ENCODE data around the gene SP1. TPM values are rescaled to one million over a fixed set of nuclear protein-coding genes. Genes with fewer than 3 reads are reported as not detected.
"Not testable (repeated sequence)": the region's sequence is repeated elsewhere in the genome, so short reads cannot be mapped to it uniquely, and the experiment has no call there.

Gene SP1
- total RNA-seq, 4 donors from 2014 or later: 68.0 to 80.5 (median 74.0) TPM

- H3K4me1 ChIP-seq: peaks cover 0 to 8% (median 3%) of the 10 kb centered on the region in 3 donors
- TF ChIP-seq POLR2AphosphoS5 (IDR thresholded peaks at IDR 0.05) (no peak), POLR2A (IDR thresholded peaks at IDR 0.05) (no peak), CTCF (IDR thresholded peaks at IDR 0.05) (no peak), EP300 (IDR thresholded peaks at IDR 0.05) (no peak)
- no peaks in the 10 kb centered on the region for H3K9me3 ChIP-seq
- H3K27me3 ChIP-seq: no peaks in the 10 kb centered on the region
- H3K36me3 ChIP-seq: no peaks in the 10 kb centered on the region
- H3K27ac ChIP-seq: no peak overlapping the region
- ATAC-seq: peak; percentile 7
- 80 to 100% methylated on average over 1 to 5 of the region's 5 CpGs for WGBS, 2 donors (ENCODE audit: low coverage in 1 of 2)
- no peak overlapping the region for H3K4me3 ChIP-seq
Measured at GRCh38 chr12:53353257-53353655, 26.7 kb upstream of the SP1 start.

GRCh38 chr12:53355121-53355520, 24.9 kb upstream of the SP1 start:
- peaks cover 0 to 8% (median 3%) of the 10 kb centered on the region in 3 donors for H3K4me1 ChIP-seq
- no peak overlapping the region for H3K4me3 ChIP-seq
- no peaks in the 10 kb centered on the region for H3K27me3 ChIP-seq
- H3K27ac ChIP-seq: no peak overlapping the region
- WGBS, 2 donors (ENCODE audit: low coverage in 1 of 2): 58 to 59% methylated on average over 2 to 3 of the region's 3 CpGs
- no peak for ATAC-seq
- no peaks in the 10 kb centered on the region for H3K36me3 ChIP-seq
- H3K9me3 ChIP-seq: no peaks in the 10 kb centered on the region
- TF ChIP-seq CTCF (IDR thresholded peaks at IDR 0.05) (no peak), POLR2AphosphoS5 (IDR thresholded peaks at IDR 0.05) (no peak), POLR2A (IDR thresholded peaks at IDR 0.05) (no peak), EP300 (IDR thresholded peaks at IDR 0.05) (no peak)

GRCh38 chr12:53358836-53359419, 21.0 kb upstream of the SP1 start:
- 61 to 64% methylated on average over 2 to 3 of the region's 5 CpGs for WGBS, 2 donors (ENCODE audit: low coverage in 1 of 2)
- Histone ChIP-seq H3K4me3 (no peak overlapping the region), H3K36me3 (no peaks in the 10 kb centered on the region), H3K27me3 (no peaks in the 10 kb centered on the region), H3K27ac (no peak overlapping the region), H3K9me3 (no peaks in the 10 kb centered on the region), H3K4me1 (no peaks in the 10 kb centered on the region)
- no peak for TF ChIP-seq CTCF (IDR thresholded peaks at IDR 0.05)
- TF ChIP-seq POLR2AphosphoS5 (IDR thresholded peaks at IDR 0.05): no peak
- no peak for TF ChIP-seq EP300 (IDR thresholded peaks at IDR 0.05)
- TF ChIP-seq POLR2A (IDR thresholded peaks at IDR 0.05): no peak
- ATAC-seq: no peak

- 93 to 94% methylated on average over 8 to 10 of the region's 10 CpGs for WGBS, 2 donors (ENCODE audit: low coverage in 1 of 2)
- not testable (repeated sequence) for H3K36me3 ChIP-seq, ATAC-seq, H3K9me3 ChIP-seq, H3K4me3 ChIP-seq, H3K27ac ChIP-seq, H3K27me3 ChIP-seq, H3K4me1 ChIP-seq
Measured at GRCh38 chr12:53361638-53362037, 18.3 kb upstream of the SP1 start.

GRCh38 chr12:53365245-53365904, 14.6 kb upstream of the SP1 start:
- peak; percentile 82 for ATAC-seq
- Histone ChIP-seq H3K9me3 (no peaks in the 10 kb centered on the region), H3K4me1 (peaks cover 0 to 12% (median 2%) of the 10 kb centered on the region in 3 donors), H3K36me3 (no peaks in the 10 kb centered on the region), H3K27me3 (no peaks in the 10 kb centered on the region), H3K27ac (no peak overlapping the region), H3K4me3 (no peak overlapping the region)
- TF ChIP-seq POLR2AphosphoS5 (IDR thresholded peaks at IDR 0.05) (no peak), EP300 (IDR thresholded peaks at IDR 0.05) (no peak), CTCF (IDR thresholded peaks at IDR 0.05) (no peak), POLR2A (IDR thresholded peaks at IDR 0.05) (no peak)
- WGBS, 2 donors (ENCODE audit: low coverage in 1 of 2): 44 to 80% methylated on average over 1 to 4 of the region's 4 CpGs

GRCh38 chr12:53373554-53374133, 6.3 kb upstream of the SP1 start:
- not testable (repeated sequence) for H3K36me3 ChIP-seq, H3K4me3 ChIP-seq, H3K9me3 ChIP-seq, H3K27me3 ChIP-seq, ATAC-seq
- H3K4me1 ChIP-seq: peaks cover 0 to 30% (median 8%) of the 10 kb centered on the region in 3 donors
- WGBS, 2 donors (ENCODE audit: low coverage in 1 of 2): 53 to 67% methylated on average over 2 to 4 of the region's 6 CpGs
- H3K27ac ChIP-seq: peak overlapping the region in 1 of 4 donors; percentile 10

GRCh38 chr12:53374277-53374676, 5.7 kb upstream of the SP1 start:
- not testable (repeated sequence) for H3K9me3 ChIP-seq, H3K4me3 ChIP-seq, H3K27me3 ChIP-seq, H3K36me3 ChIP-seq, ATAC-seq
- Histone ChIP-seq H3K4me1 (peaks cover 0 to 34% (median 12%) of the 10 kb centered on the region in 3 donors), H3K27ac (peak overlapping the region in 1 of 4 donors; percentile 10)
- WGBS, 2 donors (ENCODE audit: low coverage in 1 of 2): 86 to 94% methylated on average over 3 to 10 of the region's 14 CpGs
